HCT116 (cell line): ENCODE measurements around the gene LRRTM3. TPM values are rescaled to one million over a fixed set of nuclear protein-coding genes. Genes with fewer than 3 reads are reported as not detected.

Source experiments
- ATAC-seq: fragments of 200-7000 bp; cut with Tn5 transposase; 2 replicates; pipeline ENCODE4 v1.9.1; 2020; ENCODE audit warnings: mild to moderate bottlenecking, moderate library complexity
- BruUV-seq: library from RNA; stranded (reverse); fragments of 400-500 nt; replicated peaks from 2 replicates; lab custom pipeline; 2021; lab: Mats Ljungman, UMichigan
- CTCF ChIA-PET: fragments of 300-600 bp; sonication (Branson Sonifier 250); formaldehyde crosslinking; loops from one replicate; lab custom pipeline; 2021; ENCODE audit warnings: antibody characterized with exemption; lab: Charles Lee
- POLR2A ChIA-PET: fragments of 300-600, 350-600 bp; sonication (Branson Sonifier 250); formaldehyde crosslinking; loops from one replicate; lab custom pipeline; 2021; ENCODE audit warnings: antibody characterized with exemption; lab: Charles Lee
- RAD21 ChIA-PET, 2 experiments: fragments of 300-600 bp; sonication (Branson Sonifier 250); formaldehyde crosslinking; loops; one replicate each; lab custom pipeline; 2023; ENCODE audit warnings: low total read pairs in 2 of 2; ENCODE audit not compliant: uncharacterized antibody in 2 of 2, unreplicated experiment in 2 of 2, low non-redundant PET in 1 of 2; lab: Charles Lee
- DNase-seq: peaks from one replicate; pipeline ENCODE4 v3.0.0-alpha.2; 2010; ENCODE audit warnings: low read depth, low spot score
- H2AFZ ChIP-seq: fragments of 200-600 bp; shearing (Covaris generic), sonication (generic); 2 replicates; pipeline ENCODE4 v1.6.1; 2017; ENCODE audit warnings: low read depth, mixed run types, mixed read lengths, antibody characterized with exemption, low read length; ENCODE audit not compliant: poor library complexity, severe bottlenecking
- H3K27ac ChIP-seq: 2 replicates; pipeline ENCODE4 v1.5.1; 2012; ENCODE audit warnings: low read depth, low read length
- H3K27me3 ChIP-seq: fragments of 200-600 bp; sonication (generic); 2 replicates; pipeline ENCODE4 v1.6.1; 2016; ENCODE audit warnings: mixed run types, low read length, mixed read lengths; ENCODE audit not compliant: insufficient read depth
- H3K36me3 ChIP-seq, 2 experiments: fragments of 200-500 bp in 1 of 2; fragments of 200-600 bp in 1 of 2; sonication (Bioruptor generic) in 1 of 2; sonication (generic) in 1 of 2; 2 replicates each; pipeline versions ENCODE4 v1.5.1 to v1.6.1; 2014 to 2016; ENCODE audit warnings: low read length in 2 of 2, inconsistent platforms in 1 of 2, mixed read lengths in 1 of 2, mixed run types in 1 of 2; ENCODE audit not compliant: insufficient read depth in 2 of 2, control insufficient read depth in 1 of 2
- H3K4me1 ChIP-seq, 2 experiments: fragments of 200-600 bp in 1 of 2; sonication (generic) in 1 of 2; 2 replicates each; pipeline versions ENCODE4 v1.5.1 to v1.6.1; 2012 to 2017; ENCODE audit warnings: low read length in 2 of 2, inconsistent platforms in 1 of 2, mild to moderate bottlenecking in 1 of 2, mixed read lengths in 1 of 2, mixed run types in 1 of 2, moderate library complexity in 1 of 2; ENCODE audit not compliant: insufficient read depth in 2 of 2, control insufficient read depth in 1 of 2
- H3K4me2 ChIP-seq: fragments of 200-600 bp; sonication (generic); 2 replicates; pipeline ENCODE4 v1.6.1; 2017; ENCODE audit warnings: mixed run types, low read length, mixed read lengths
- H3K4me3 ChIP-seq, 2 experiments: fragments of 200-600 bp in 1 of 2; sonication (generic) in 1 of 2; replicated peaks in 1 of 2; 2 replicates each; pipeline ENCODE4 v1.5.1; 2011 to 2016; ENCODE audit warnings: low read length in 2 of 2, control low read depth in 1 of 2, low read depth in 1 of 2, mild to moderate bottlenecking in 1 of 2, mixed read lengths in 1 of 2, mixed run types in 1 of 2
- H3K79me2 ChIP-seq: fragments of 200-600 bp; sonication (generic); 2 replicates; pipeline ENCODE4 v1.6.1; 2017; ENCODE audit warnings: mild to moderate bottlenecking, mixed run types, low read length, moderate library complexity, mixed read lengths; ENCODE audit not compliant: insufficient read depth
- H3K9ac ChIP-seq: fragments of 200-600 bp; sonication (generic); 2 replicates; pipeline ENCODE4 v1.6.1; 2016; ENCODE audit warnings: low read length, mixed read lengths
- H3K9me2 ChIP-seq: fragments of 200-600 bp; sonication (generic), shearing (Covaris generic); 2 replicates; pipeline ENCODE4 v1.6.1; 2017; ENCODE audit warnings: mixed run types, mild to moderate bottlenecking, moderate library complexity; ENCODE audit not compliant: insufficient read depth
- H3K9me3 ChIP-seq, 2 experiments: fragments of 200-500 bp in 1 of 2; fragments of 200-600 bp in 1 of 2; sonication (Bioruptor generic) in 1 of 2; sonication (generic) in 1 of 2; 2 replicates each; pipeline ENCODE4 v1.6.1; 2014 to 2017; ENCODE audit warnings: low read length in 2 of 2, mixed read lengths in 2 of 2, inconsistent platforms in 1 of 2, low read depth in 1 of 2, mild to moderate bottlenecking in 1 of 2, mixed run types in 1 of 2, moderate library complexity in 1 of 2; ENCODE audit not compliant: control insufficient read depth in 1 of 2, insufficient read depth in 1 of 2
- H4K20me1 ChIP-seq: fragments of 200-600 bp; sonication (generic), shearing (Covaris generic); 2 replicates; pipeline ENCODE4 v1.6.1; 2017; ENCODE audit warnings: mixed run types, mild to moderate bottlenecking, moderate library complexity; ENCODE audit not compliant: insufficient read depth
- CEBPB ChIP-seq: IDR thresholded peaks from 2 replicates; pipeline ENCODE4 v1.6.1; 2012; ENCODE audit warnings: low read depth
- EZH2phosphoT487 ChIP-seq: fragments of 200-600 bp; IDR thresholded peaks from 2 replicates; pipeline ENCODE4 v1.6.1; 2018; ENCODE audit warnings: antibody characterized with exemption, borderline replicate concordance
- FOSL1 ChIP-seq: IDR thresholded peaks from 2 replicates; pipeline ENCODE4 v1.6.1; 2012; ENCODE audit warnings: low read depth
- JUND ChIP-seq: IDR thresholded peaks from 2 replicates; pipeline ENCODE4 v1.6.1; 2012
- POLR2AphosphoS5 ChIP-seq: IDR thresholded peaks from 2 replicates; pipeline ENCODE4 v1.6.1; 2011; ENCODE audit warnings: mild to moderate bottlenecking, low read depth, low read length, moderate library complexity
- RAD21 ChIP-seq: IDR thresholded peaks from 2 replicates; pipeline ENCODE4 v1.6.1; 2012; ENCODE audit warnings: low read depth, mild to moderate bottlenecking
- TCF7L2 ChIP-seq: IDR thresholded peaks from 2 replicates; pipeline ENCODE4 v1.7.0; 2011; ENCODE audit warnings: borderline replicate concordance, inconsistent platforms; ENCODE audit not compliant: insufficient read depth, insufficient read length; ENCODE audit errors: extremely low read depth
- YY1 ChIP-seq: IDR thresholded peaks from 2 replicates; pipeline ENCODE4 v1.6.1; 2011; ENCODE audit warnings: low read length, low read depth, moderate library complexity, mild to moderate bottlenecking; ENCODE audit not compliant: insufficient replicate concordance; ENCODE audit errors: extremely low read depth
- intact Hi-C: fragments of 100-400 bp; cut with micrococcal nuclease; formaldehyde crosslinking; loops from 2 replicates; pipeline ENCODE4 v1.10.0; 2022
- total RNA-seq: library from RNA; stranded (reverse); gene quantifications from one replicate; pipeline ENCODE4 v1.2.1, GENCODE V29; 2021; ENCODE audit not compliant: unreplicated experiment
- TF ChIP-seq, protein P1 (sequence below), 3 experiments: fragments of 200-600 bp in 1 of 3; sonication (generic) in 1 of 3; IDR thresholded peaks in 2 of 3; conservative IDR thresholded peaks in 1 of 3; 2 replicates each; pipeline ENCODE4 v1.5.1; 2012 to 2017; ENCODE audit warnings: low read depth in 2 of 3, low read length in 2 of 3, antibody characterized with exemption in 1 of 3, borderline replicate concordance in 1 of 3, control low read depth in 1 of 3, mild to moderate bottlenecking in 1 of 3, mixed read lengths in 1 of 3, mixed run types in 1 of 3, moderate library complexity in 1 of 3; ENCODE audit not compliant: insufficient read depth in 1 of 3
- TF ChIP-seq, protein P2 (sequence below): IDR thresholded peaks from 2 replicates; pipeline ENCODE4 v1.6.1; 2011; ENCODE audit warnings: mild to moderate bottlenecking, low read length, moderate library complexity; ENCODE audit not compliant: insufficient replicate concordance; ENCODE audit errors: extremely low read depth

The LRRTM3 gene
- total RNA-seq, 1 experiment from 2014 or later, result not detected

DNA sequence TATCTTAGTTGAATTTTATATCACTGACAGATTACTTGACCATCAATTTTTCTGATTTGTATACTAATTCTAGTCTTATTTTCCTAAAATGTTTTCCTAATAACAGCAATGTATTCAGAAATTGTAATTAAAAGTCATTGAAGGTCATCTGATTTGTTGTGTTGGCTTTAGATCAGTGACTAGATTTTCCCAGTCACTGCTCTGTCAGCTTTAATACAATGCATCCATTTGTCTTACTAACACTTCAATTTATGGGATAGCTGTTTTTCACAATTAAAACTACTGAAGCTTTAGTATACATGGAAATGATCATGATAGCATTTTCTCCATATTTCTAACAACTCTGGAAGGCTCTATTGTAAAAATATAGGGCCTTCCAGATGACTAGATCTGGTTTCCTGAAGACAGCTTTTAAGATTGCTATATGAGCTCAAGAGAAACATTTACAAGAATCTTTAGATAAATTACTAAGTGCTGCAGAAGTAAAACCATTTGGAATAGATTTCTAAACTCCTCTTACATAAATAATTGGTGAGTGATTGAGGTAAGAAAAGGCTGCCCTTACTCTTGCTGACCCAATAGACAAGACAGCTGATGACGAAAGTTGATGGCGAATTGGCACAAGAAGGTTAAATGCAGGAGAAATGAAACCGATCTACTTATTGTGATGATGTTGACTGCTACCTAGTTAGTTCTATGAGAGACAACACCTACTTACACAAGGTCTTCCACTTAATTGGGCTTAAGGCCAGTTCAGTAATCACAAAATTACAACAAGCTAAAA is 74.1 kb downstream of the LRRTM3 start:
- RAD21 ChIA-PET, result no interaction called here
- no peak overlapping the region for H3K27ac ChIP-seq
- H3K9me3 ChIP-seq, result no peaks in the 10 kb centered on the region
- no TSS peak for BruUV-seq
- H3K9me2 ChIP-seq, result no peaks in the 10 kb centered on the region
- no peak overlapping the region for H3K4me3 ChIP-seq
- no peaks in the 10 kb centered on the region for H4K20me1 ChIP-seq
- H3K4me1 ChIP-seq, result no peaks in the 10 kb centered on the region
- H3K9ac ChIP-seq, result no peak overlapping the region
- DNase-seq (no peak), ATAC-seq (no peak)
- CTCF ChIA-PET, result no interaction called here
- H2AFZ ChIP-seq, result no peak overlapping the region
- TF ChIP-seq JUND, result no peak
- TF ChIP-seq TCF7L2, result no peak
- TF ChIP-seq YY1, result no peak
- intact Hi-C loops, result no loop called here
- H3K36me3 ChIP-seq, result no peaks in the 10 kb centered on the region
- POLR2A ChIA-PET, result no interaction called here
- H3K27me3 ChIP-seq, result no peaks in the 10 kb centered on the region
- H3K4me2 ChIP-seq, result no peak overlapping the region
- H3K79me2 ChIP-seq, result no peaks in the 10 kb centered on the region

GRCh38 chr10:67004690-67005089 is 78.9 kb downstream of the LRRTM3 start:
- DNase-seq (no peak), ATAC-seq (no peak)
- H3K9me2 ChIP-seq, result no peaks in the 10 kb centered on the region
- POLR2A ChIA-PET, result no interaction called here
- H3K4me1 ChIP-seq, result no peaks in the 10 kb centered on the region
- CTCF ChIA-PET, result no interaction called here
- H2AFZ ChIP-seq, result no peak overlapping the region
- no peaks in the 10 kb centered on the region for H3K79me2 ChIP-seq
- RAD21 ChIA-PET, result no interaction called here
- no peaks in the 10 kb centered on the region for H3K27me3 ChIP-seq
- no peaks in the 10 kb centered on the region for H3K9me3 ChIP-seq
- no peak overlapping the region for H3K27ac ChIP-seq
- TF ChIP-seq POLR2AphosphoS5, result no peak
- TF ChIP-seq EZH2phosphoT487, result no peak
- TF ChIP-seq FOSL1, result no peak
- no peak for TF ChIP-seq RAD21
- TF ChIP-seq, protein P1, sequence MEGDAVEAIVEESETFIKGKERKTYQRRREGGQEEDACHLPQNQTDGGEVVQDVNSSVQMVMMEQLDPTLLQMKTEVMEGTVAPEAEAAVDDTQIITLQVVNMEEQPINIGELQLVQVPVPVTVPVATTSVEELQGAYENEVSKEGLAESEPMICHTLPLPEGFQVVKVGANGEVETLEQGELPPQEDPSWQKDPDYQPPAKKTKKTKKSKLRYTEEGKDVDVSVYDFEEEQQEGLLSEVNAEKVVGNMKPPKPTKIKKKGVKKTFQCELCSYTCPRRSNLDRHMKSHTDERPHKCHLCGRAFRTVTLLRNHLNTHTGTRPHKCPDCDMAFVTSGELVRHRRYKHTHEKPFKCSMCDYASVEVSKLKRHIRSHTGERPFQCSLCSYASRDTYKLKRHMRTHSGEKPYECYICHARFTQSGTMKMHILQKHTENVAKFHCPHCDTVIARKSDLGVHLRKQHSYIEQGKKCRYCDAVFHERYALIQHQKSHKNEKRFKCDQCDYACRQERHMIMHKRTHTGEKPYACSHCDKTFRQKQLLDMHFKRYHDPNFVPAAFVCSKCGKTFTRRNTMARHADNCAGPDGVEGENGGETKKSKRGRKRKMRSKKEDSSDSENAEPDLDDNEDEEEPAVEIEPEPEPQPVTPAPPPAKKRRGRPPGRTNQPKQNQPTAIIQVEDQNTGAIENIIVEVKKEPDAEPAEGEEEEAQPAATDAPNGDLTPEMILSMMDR (IDR thresholded peaks at IDR 0.05 in 2 of 3, conservative IDR thresholded peaks at IDR 0.05 in 1 of 3; ENCODE audit: borderline replicate concordance in 1 of 3, insufficient read depth in 1 of 3, low read depth in 2 of 3, low read length in 2 of 3), result no peak
- TF ChIP-seq, protein P2, sequence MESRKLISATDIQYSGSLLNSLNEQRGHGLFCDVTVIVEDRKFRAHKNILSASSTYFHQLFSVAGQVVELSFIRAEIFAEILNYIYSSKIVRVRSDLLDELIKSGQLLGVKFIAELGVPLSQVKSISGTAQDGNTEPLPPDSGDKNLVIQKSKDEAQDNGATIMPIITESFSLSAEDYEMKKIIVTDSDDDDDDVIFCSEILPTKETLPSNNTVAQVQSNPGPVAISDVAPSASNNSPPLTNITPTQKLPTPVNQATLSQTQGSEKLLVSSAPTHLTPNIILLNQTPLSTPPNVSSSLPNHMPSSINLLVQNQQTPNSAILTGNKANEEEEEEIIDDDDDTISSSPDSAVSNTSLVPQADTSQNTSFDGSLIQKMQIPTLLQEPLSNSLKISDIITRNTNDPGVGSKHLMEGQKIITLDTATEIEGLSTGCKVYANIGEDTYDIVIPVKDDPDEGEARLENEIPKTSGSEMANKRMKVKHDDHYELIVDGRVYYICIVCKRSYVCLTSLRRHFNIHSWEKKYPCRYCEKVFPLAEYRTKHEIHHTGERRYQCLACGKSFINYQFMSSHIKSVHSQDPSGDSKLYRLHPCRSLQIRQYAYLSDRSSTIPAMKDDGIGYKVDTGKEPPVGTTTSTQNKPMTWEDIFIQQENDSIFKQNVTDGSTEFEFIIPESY, result no peak
- no peak for TF ChIP-seq CEBPB
- no peak overlapping the region for H3K4me2 ChIP-seq
- no TSS peak for BruUV-seq
- H3K4me3 ChIP-seq, result no peak overlapping the region
- intact Hi-C loops, result no loop called here
- H3K36me3 ChIP-seq, result no peaks in the 10 kb centered on the region
- H3K9ac ChIP-seq, result no peak overlapping the region
- H4K20me1 ChIP-seq, result no peaks in the 10 kb centered on the region
